ENCODE measurements around the gene HSPA12B.

The HSPA12B gene, protein sequence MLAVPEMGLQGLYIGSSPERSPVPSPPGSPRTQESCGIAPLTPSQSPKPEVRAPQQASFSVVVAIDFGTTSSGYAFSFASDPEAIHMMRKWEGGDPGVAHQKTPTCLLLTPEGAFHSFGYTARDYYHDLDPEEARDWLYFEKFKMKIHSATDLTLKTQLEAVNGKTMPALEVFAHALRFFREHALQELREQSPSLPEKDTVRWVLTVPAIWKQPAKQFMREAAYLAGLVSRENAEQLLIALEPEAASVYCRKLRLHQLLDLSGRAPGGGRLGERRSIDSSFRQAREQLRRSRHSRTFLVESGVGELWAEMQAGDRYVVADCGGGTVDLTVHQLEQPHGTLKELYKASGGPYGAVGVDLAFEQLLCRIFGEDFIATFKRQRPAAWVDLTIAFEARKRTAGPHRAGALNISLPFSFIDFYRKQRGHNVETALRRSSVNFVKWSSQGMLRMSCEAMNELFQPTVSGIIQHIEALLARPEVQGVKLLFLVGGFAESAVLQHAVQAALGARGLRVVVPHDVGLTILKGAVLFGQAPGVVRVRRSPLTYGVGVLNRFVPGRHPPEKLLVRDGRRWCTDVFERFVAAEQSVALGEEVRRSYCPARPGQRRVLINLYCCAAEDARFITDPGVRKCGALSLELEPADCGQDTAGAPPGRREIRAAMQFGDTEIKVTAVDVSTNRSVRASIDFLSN

DNA sequence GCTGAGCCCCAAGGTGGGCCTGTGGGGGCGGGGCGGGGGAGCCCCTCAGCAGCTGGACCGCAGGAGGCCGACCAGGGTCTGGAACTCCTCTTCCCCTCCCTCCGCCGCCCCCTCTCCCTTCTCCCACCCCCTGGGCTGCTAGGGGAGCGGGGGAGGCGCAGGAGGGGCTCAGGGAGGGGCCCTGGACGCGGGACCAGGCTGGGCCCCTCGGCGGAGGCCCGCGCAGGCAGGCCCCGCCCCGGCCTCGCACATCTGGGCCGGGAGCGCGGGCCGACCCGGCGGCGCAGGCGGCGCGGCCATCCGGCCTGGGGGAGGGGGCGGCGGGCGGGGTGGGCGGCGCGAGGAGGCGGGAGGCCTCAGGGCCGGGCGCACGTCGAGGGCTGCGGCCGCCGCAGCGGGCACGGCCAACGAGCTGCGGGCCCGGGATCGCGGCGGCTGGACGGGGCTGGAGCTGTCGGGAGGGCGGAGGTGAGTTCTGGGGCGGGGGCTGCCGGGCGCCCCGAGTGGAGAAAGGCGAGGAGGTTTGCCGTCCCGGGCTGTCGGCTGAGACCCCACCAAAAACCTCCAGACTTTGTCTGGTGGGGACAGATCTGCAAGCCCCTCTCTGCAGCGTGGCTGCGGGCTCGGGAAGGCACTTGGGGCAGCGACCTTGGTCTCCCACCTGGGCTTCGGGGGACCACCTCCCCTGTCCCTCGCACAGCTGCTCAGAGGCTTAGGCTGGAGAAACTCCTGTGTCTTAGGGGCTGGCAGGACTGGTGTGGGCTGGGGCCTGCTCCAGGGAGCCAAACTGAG is at the start of gene HSPA12B:
Gene HSPA12B, plus strand, starts transcription at position 359 of the 792 bp plus-strand sequence. CDS start 5,990 bp downstream, outside the sequence.
- Histone ChIP-seq H3K4me3 (peak within 1 kb of the TSS; percentile 24 to 40 (median 28)), H3K27ac (peak within 1 kb of the TSS in 20 of 21 experiments; percentile 12 to 80 (median 56))

DNA sequence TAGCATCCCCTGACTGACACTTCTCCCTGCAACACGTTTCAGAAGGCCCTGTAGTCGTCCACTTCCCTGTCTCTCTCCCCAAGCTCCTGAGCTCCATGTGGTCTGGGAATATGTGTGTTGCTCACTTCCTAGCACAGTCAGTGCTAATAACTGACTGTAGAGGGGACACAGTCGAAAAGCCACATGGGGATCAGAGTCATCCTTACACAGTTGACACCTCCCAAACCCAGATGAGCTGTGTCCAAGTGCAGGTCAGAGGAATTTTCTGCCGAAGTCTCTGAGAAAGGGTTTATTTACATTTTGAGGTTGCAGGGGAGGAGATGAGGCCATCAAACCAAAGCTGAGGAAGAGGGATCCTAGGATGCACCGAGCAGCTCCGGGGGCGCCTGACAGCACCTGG is 47.1 kb upstream of the HSPA12B start:
- H3K27ac ChIP-seq: no peak overlapping the region
- H3K4me3 ChIP-seq: no peak overlapping the region

DNA sequence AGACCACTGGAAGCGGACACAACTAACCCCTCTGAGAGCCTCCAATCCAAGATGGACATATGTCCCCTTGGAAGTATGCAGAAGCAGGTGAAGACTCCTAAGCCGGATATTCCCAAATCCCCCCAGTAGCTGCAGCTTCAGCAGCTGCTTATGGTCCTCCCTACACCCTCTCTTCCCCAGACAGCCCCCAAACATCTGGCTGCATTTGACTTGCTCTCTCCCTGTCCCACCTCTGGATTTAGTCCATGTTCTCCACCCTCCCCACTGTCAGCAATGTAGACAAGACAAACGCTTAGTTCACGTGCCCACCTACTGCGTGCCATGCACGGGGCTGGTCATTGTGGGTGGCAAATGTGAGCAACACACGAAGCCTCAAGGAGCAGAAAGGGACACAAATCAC is 46.1 kb upstream of the HSPA12B start:
- peak overlapping the region in 5 of 21 experiments; percentile 10 to 35 (median 17) for H3K27ac ChIP-seq
- H3K4me3 ChIP-seq: no peak overlapping the region

DNA sequence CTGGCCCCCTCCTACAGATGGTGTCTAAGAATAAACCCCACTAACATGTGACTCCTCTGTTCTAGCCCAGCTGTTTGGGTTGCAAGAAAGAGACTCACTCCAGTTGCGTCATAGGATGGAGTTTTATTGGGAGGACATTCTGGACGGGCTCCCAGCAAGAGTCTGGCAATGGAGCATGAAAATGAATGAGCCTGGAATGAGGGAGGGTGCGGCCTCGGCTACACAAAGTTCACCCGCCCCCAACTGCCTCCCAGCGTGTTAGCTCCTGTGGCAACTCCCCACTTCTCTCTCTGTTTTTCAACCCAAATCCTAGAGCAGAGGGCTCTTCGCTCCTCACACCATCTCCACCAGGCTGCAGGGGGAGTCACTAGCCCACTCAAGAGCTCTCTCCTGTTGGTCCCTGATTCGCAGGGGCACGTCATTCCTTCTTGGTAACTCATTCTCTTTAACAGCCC is 45.6 kb upstream of the HSPA12B start:
- Histone ChIP-seq H3K4me3 (no peak overlapping the region), H3K27ac (peak overlapping the region in 5 of 21 experiments; percentile 14 to 49 (median 35))

DNA sequence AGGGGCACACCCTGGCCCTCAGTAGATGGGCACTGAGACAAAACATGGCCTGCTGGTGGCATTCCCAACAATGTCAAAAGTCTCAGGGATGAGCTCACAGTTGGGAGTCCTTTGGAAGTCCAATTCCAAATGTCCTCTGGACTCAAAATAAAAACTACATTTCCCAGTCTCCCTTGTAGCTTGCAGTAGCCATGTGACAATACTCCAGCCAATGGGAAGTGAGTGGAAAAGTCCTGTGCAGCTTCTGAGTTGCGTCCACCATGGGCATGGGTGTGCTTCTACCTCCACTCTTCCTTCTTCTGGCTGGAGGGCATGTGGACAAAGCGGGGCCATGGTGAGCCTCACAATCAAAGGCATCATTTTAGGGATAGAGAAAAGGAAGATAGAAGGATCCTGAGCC is 44.8 kb upstream of the HSPA12B start:
- H3K4me3 ChIP-seq: no peak overlapping the region
- peak overlapping the region in 4 of 21 experiments; percentile 14 to 49 (median 25) for H3K27ac ChIP-seq

DNA sequence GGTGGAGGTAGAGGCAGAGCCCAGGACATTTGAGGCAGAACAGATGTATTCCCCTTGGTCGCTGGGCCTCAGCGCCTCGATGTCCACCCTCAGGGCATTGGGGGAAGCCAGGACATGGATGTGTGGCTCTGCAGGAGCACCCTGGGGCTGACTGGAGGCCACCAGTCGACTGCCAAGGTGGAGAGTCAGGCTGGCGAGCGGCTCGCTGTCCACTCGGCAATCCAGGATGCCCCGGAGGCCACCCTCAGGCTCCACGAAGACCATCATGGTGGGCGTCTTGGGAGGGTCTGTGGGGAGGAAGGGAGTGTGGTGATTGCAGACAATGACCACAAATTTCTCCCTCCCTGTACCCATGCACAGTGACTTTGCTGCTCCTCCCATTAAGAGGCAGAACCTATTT is 42.5 kb upstream of the HSPA12B start:
- no peak overlapping the region for H3K4me3 ChIP-seq
- no peak overlapping the region for H3K27ac ChIP-seq

DNA sequence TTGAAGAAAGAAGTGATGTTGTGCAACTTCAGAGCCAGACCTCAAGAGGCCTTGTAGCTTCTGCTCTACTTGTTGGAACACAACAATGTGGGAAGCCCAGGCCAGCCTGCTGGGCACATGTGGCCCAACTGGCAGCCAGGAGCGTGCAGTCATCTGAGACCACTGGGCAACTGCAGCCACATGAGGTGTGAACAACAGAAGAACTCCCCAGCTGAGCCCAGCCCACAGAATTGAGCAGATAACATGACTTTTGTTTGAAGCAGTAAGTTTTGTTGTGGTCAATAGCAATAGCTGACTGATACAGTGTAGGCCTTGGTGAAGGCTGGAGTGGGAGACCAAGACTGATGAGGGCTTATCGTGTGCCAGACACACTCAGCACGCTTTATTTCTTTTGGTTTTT is 42.1 kb upstream of the HSPA12B start:
- H3K4me3 ChIP-seq: no peak overlapping the region
- no peak overlapping the region for H3K27ac ChIP-seq

DNA sequence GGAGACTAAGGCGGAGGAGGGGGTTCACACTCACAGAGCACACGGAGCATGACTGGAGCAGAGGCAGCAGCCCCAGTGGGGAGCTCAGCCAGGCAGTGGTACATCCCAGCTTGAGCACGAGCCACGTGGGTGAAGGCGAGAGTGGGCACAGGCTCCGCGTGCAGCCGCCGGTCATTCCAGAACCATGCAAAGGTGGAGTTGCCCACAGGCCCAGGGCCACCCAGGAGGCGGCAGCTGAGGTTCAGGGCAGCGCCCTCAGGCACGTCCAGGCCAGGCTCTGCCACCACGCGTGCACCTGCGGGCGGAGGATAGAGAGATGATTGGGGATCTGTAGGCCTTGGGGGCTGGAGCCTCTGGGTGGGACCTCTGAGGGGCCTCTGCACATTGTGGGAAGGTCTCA is 41.2 kb upstream of the HSPA12B start:
- no peak overlapping the region for H3K27ac ChIP-seq

DNA sequence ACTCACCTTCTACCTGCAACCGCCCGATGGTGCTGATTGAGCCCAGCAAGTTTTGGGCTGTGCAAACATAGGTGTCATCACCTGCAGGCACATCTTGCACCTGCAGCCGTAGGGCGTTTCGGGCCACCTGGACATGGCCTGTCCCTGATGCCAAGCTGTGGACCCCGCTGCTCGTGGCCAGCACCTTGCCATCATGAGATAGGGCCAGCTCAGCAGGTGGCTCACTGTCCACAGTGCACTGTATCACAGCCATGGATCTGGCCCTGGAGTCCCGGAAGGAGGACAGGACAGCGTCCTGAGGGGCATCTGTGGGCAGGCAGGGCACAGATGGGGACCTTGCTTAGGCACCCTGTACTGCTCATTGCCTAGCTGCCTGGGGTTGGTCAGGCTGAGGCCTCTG is 40.6 kb upstream of the HSPA12B start:
- Histone ChIP-seq H3K27ac (no peak overlapping the region), H3K4me3 (no peak overlapping the region)

More for the DNA sequence above, 41.2 kb upstream of the HSPA12B start:
- H3K4me3 ChIP-seq: no peak overlapping the region

DNA sequence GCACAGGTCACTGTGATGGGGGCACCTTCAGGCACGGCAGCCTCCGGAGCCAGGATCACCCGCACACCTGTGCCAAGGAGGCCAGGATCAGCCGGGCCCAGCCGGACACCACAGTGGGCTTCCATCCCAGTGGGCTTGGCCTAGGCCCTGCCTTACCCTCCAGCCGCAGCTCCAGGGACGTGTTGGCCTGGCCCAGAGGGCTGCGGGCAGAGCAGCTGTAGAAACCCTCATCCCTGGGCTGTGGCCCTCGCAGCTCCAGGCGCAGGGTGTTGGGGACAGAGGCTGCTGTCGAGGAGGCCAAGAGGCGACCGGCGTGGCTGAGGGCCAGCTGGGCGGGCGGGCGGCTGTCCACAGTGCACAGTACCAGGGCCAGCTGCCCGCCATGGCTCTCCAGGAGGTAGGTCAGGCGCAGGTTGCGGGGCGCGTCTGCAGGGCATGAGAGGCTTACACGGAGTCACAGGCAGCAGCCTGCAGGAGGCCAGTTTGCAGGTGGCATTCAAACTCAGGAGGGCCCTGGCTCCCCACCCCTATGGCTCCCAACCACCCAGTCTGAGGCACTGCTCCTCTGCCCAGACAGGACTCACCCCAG is 39.7 kb upstream of the HSPA12B start:
- Histone ChIP-seq H3K27ac (no peak overlapping the region), H3K4me3 (no peak overlapping the region)

DNA sequence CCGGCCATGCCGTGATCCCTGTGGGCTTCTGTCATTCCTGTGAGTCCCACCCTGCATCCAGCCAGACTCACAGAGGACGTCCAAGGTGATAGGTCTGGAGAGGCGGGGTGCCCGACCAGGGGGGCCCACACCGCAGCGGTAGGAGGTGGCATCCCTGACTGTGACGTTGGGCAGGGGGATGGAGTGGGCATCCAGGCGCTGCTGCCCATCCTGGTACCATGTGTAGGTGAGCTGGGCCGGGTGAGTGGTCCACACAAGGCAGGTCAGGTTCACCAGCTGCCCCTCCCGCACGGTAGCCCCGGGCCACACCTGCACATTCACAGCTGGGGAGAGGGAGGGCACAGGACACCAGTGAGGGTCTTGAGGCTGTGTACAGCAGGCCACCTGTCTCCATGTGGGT is 39.1 kb upstream of the HSPA12B start:
- Histone ChIP-seq H3K27ac (no peak overlapping the region), H3K4me3 (no peak overlapping the region)

DNA sequence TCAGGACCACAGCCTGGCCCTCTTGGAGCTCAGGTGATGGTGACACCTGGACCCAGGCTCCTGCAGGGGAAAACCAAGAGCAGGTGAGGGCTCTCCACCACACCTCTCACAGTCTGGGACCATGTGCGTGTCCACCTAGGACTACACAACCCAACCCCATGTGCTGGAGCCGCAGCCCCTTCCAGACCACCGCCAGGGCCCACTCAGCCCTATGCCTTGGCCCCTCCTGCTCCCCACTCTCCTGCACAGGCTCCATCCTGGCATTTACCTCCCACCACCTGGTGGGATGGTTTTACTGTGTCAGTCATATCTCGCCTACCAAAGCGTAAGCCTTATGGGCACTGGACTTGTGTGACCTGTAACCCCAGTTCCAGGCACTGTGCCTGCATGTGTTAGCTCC is 37.6 kb upstream of the HSPA12B start:
- H3K4me3 ChIP-seq: no peak overlapping the region

DNA sequence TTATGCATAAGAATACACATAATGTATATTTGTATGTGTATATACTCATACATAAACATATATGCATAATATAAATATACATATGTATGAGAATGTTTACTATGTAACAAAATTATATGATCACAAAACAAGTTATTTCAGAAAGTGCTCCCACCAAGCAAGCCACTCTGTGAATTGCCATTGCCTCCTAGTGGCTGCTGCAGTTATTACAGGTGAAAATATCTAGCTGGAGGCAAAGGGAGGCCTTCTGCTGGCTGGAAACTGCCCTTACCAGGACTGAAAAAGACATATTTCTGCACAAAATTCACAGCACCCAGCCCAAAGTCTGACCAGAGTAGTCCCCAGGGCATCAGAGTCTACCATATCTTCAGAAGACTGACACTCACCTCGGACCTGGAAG is 36.3 kb upstream of the HSPA12B start:
- Histone ChIP-seq H3K4me3 (no peak overlapping the region), H3K27ac (no peak overlapping the region)

More for the DNA sequence above, 37.6 kb upstream of the HSPA12B start:
- no peak overlapping the region for H3K27ac ChIP-seq

DNA sequence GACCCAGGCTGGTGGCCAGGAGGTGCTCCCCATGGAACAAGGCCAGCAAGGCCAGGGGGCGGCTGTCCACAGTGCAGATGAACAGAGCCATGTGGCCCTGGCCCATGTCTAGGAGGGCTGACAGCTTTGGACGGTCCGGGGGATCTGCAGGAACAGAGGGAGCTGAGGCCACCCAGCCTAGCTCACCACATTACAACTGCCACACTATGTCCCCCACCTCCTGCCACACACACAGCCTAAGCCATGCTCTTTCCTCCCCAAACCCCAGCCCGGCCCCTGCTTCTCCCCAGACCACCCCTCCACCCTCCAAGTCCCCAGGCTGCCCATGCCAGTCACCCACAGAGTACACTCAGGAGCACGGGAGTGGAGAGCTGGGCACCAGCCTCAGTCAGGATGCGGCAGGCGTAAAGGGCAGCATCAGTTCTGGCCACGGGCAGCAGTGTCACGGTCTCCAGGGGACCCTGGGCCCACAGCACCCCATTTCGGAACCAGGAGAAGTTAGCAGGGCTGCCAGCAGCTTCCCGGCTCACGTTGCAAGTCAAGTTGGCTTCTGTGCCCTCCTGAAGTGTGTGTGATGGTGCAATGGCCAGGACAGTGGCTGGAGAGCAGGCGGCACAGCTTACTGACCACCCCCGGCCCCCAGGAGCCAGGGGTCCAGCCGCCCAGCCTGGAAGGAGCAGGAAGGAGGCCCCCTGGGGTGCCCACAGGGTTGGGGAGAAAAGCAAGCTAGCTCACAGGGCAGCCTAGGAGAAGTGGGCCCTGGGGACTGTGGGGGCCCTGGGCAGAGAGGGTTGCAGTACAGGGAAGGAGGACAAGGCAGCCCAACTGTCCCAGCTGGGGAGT is 35.5 kb upstream of the HSPA12B start:
- Histone ChIP-seq H3K27ac (no peak overlapping the region), H3K4me3 (no peak overlapping the region)

DNA sequence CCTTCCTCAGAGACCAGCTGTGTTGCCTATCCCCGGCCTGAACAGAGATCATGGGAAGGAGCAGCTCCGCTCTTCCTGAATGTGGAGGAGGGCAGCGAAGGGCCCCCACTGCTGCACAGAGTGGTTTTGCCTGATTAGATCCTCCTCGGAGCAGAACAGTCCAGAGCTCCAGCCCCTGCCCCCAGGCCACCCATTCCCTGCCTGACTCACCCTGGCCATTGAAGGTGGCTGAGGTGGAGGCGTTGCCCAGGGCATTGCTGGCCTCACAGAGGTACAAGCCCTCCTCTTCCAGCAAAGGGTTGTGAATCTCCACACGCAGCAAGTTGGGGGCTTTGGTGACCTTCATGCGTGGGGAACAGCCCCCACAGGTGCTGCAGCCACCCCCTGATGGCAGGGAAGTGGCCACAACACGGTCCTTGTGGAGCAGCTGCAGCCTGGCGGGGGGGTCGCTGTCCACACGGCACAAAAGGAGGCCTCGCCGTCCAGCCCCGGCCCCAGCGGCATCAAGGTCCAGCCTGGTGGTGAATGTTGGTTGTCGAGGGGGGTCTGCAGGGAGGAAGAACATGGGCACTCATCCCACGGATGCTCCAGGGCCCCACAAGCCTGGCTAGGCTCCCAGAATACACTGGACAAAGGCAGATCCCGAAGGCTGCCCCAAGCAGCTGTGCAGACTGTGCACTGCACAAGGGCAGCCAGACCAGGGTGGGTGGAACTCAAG is 34.7 kb upstream of the HSPA12B start:
- no peak overlapping the region for H3K27ac ChIP-seq
- H3K4me3 ChIP-seq: no peak overlapping the region

DNA sequence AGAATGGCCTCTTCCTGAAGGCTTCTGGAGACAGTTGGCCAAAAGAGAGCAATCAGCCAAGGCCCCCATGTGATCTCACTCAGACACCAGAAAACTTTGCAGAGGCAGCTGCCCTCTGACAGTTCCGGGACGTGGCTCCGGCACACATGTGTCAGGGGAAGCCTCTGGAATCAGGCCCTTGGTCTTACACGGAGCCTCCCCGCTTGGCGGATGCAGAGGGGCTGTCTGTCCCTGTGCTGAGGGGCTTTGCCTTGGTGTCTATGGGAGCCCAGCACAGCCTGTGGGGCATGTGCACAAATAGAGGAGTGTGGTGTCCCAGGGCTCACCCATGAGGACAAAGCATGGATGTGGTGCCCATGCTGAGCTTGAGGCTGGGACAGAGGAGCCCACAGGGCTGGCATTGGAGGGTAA is 33.9 kb upstream of the HSPA12B start:
- Histone ChIP-seq H3K27ac (no peak overlapping the region), H3K4me3 (no peak overlapping the region)

DNA sequence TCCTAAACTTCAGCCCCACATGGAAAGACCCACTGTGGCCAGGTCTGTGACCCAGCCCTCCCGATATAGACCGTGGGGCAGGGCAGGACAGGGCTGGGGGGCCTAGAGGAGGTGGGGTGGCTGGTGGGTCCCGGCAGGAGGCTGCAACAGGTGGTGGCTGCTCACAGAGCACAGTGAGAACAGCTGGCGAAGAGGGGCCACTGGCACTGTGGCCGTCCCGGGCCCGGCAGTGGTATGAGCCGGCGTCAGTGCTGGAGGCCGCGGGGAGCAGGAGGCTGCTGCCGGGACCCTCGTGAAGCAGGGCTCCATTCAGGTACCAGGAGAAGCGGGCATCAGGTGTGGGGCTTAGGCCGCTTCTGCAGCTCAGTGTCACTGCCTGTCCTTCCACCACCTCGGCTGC is 33.4 kb upstream of the HSPA12B start:
- Histone ChIP-seq H3K4me3 (no peak overlapping the region), H3K27ac (no peak overlapping the region)
